Stimulated activated naive CD8-positive, alpha-beta T cell treated with anti-CD3 and anti-CD28 coated beads, Interleukin-15, amount 100 ng/mL, for 72 hours (primary cell): Measurements from ENCODE around the gene UBE2N.
"Not testable (repeated sequence)": the region's sequence is repeated elsewhere in the genome, so short reads cannot be mapped to it uniquely, and the experiment has no call there.

Experiments used
- ATAC-seq: fragments of 150-1000 bp; cut with Tn5 transposase; 2 replicates; pipeline ENCODE4 v1.10.0; 2021; ENCODE audit warnings: mild to moderate bottlenecking, moderate library complexity
- DNase-seq, 2 donors: peaks; one replicate each; pipeline ENCODE4 v3.0.0; 2021 to 2022
- H3K27ac Mint-ChIP-seq, 2 donors: one replicate each; pipeline ENCODE4 v1.8.0; 2022; ENCODE audit warnings: mild to moderate bottlenecking in 2 of 2, mixed read lengths in 2 of 2, moderate library complexity in 2 of 2
- H3K27me3 Mint-ChIP-seq: one replicate; pipeline ENCODE4 v1.8.0; 2022; ENCODE audit warnings: mixed read lengths
- H3K4me1 Mint-ChIP-seq: one replicate; pipeline ENCODE4 v1.8.0; 2022; ENCODE audit warnings: mild to moderate bottlenecking, mixed read lengths
- H3K4me3 Mint-ChIP-seq, 2 donors: one replicate each; pipeline ENCODE4 v1.8.0; 2022; ENCODE audit warnings: mild to moderate bottlenecking in 2 of 2, mixed read lengths in 2 of 2, moderate library complexity in 1 of 2
- H3K9me3 Mint-ChIP-seq, 2 donors: one replicate each; pipeline ENCODE4 v1.8.0; 2022; ENCODE audit warnings: mixed read lengths in 2 of 2

The UBE2N gene

GRCh38 chr12:93453633-93454032, 11.9 kb upstream of the UBE2N start:
- H3K27ac Mint-ChIP-seq = no peak overlapping the region
- no peak overlapping the region for H3K4me3 Mint-ChIP-seq
- no peaks in the 10 kb centered on the region for H3K9me3 Mint-ChIP-seq
- DNase-seq (no peak), ATAC-seq (no peak)
- H3K4me1 Mint-ChIP-seq = peaks cover 7% of the 10 kb centered on the region
- H3K27me3 Mint-ChIP-seq = no peaks in the 10 kb centered on the region

- no peak overlapping the region for H3K4me3 Mint-ChIP-seq
- H3K27me3 Mint-ChIP-seq = no peaks in the 10 kb centered on the region
- H3K4me1 Mint-ChIP-seq = peaks cover 19% of the 10 kb centered on the region
- H3K9me3 Mint-ChIP-seq = no peaks in the 10 kb centered on the region
- no peak for DNase-seq
- no peak overlapping the region for H3K27ac Mint-ChIP-seq
- ATAC-seq = no peak
Measured at GRCh38 chr12:93451423-93452158, 9.8 kb upstream of the UBE2N start.

DNA sequence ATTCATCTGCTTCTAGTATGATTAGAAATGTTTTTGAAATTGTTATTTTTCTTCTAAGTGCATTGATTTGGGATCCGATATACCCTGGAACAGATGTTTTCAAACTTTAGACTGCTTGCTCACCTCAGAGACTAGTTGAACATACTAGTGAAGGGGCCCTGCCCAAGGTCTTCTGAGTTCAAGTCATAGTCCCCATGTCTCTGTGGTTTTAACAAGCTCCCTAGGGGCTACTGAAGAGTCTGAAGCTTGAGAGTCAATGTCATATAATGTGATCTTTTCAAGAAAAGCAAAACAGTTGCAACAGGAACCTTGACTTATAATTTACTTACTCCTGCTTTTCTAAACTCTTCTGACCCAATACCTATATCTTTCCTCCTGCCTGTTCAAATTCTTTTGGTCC, 7.5 kb upstream of the UBE2N start:
- Mint-ChIP-seq H3K9me3 (no peaks in the 10 kb centered on the region), H3K27me3 (no peaks in the 10 kb centered on the region), H3K4me1 (peaks cover 19% of the 10 kb centered on the region), H3K27ac (no peak overlapping the region), H3K4me3 (no peak overlapping the region)
- DNase-seq (no peak), ATAC-seq (no peak)

DNA sequence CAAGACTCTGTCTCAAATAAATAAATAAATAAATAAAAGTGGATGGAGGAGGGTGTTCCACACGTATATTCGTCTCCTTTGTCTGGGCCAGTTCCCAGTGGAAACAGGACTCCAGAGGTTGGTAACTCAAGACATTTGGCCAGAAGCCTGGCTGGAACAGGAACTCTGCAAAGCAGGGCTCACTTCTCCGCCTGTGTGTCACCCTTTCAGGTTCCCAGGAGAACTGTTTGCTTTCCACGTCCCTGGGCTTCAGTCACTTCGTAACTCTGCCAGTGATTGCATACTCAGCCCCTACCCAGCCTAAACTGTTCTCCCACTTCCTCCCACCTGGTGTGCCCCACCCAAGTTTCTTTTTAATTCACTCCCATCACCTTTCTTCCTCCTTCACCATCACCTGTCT, 7.0 kb upstream of the UBE2N start:
- Mint-ChIP-seq H3K27me3 (no peaks in the 10 kb centered on the region), H3K4me1 (peaks cover 19% of the 10 kb centered on the region), H3K27ac (no peak overlapping the region), H3K9me3 (no peaks in the 10 kb centered on the region), H3K4me3 (no peak overlapping the region)
- ATAC-seq = no peak
- DNase-seq = no peak

- ATAC-seq (peak; percentile 55), DNase-seq (no peak)
- no peaks in the 10 kb centered on the region for H3K9me3 Mint-ChIP-seq
- no peak overlapping the region for H3K4me3 Mint-ChIP-seq
- no peaks in the 10 kb centered on the region for H3K27me3 Mint-ChIP-seq
- peaks cover 28% of the 10 kb centered on the region for H3K4me1 Mint-ChIP-seq
- no peak overlapping the region for H3K27ac Mint-ChIP-seq
Measured at GRCh38 chr12:93447555-93448290, 6.0 kb upstream of the UBE2N start.

DNA sequence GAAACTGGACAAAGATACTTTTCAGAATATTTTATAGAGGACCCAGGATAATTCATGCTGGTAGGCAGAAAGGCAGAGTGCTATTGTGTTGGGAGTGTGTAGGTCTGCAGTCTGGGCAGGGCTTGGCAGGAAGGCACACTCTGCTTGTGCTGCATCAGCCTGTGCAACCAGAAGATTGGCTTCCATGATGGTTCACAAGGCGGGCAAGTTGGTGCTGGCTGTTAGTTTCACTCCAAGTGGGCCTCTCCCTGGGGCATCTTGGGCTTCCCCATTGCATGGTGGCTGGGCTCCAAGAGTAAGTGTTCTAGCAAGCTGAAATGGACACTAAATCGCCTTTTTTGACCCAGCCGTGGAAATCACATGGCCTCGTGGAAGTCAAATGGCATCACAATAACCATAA, 1.8 kb upstream of the UBE2N start:
- Mint-ChIP-seq H3K27ac (no peak overlapping the region), H3K4me3 (no peak overlapping the region), H3K9me3 (no peaks in the 10 kb centered on the region), H3K27me3 (no peaks in the 10 kb centered on the region), H3K4me1 (peaks cover 47% of the 10 kb centered on the region)
- DNase-seq = no peak
- ATAC-seq = no peak

DNA sequence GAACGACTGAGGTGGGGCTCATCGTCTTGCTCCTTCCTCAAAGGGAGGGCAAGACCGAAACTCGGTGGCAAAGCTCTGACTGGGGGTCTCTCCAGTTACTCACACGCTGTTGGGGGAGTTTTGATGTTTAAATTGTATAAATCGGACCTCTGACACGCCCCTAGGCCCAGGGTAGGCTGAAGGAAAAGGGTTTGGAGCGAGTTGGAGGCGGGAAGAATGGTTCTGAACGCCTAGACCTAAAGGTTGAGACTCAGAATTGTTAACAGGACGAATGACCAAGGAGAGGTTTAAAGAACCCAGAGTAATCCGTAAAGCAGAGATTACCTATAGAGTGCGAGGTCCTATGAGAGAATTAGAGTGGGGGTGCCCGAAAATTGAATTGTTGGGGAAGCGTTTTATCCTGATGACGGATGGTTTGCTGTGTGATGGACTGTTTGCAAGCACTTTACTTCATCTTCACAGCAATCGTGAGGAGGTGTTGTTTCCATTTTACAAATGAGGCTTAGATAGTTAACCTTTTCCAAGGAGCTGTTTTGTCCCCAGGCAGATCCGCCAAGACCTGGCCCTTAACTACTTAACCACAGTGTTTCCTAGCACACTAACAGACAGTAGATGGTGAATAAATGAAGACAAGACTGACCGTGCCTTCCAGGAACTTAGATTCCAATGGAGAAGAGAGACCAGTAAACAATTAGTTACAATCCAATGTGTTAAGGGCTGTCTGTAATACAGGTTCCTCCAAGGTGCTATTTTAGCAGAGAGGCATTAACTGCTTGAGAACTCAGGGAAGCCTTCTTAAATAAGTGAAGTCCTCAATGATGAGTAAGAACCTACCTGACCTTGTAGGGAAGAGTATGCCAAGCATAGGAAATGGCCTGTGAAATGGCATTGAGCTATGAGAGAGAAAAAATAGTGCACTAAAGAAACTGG, 929 bp upstream of the UBE2N start:
- Mint-ChIP-seq H3K9me3 (no peaks in the 10 kb centered on the region), H3K4me1 (peaks cover 49% of the 10 kb centered on the region), H3K27ac (peak overlapping the region; percentile 96 to 97), H3K27me3 (no peaks in the 10 kb centered on the region), H3K4me3 (peak overlapping the region; percentile 98 to 100)
- ATAC-seq (no peak), DNase-seq (no peak)

DNA sequence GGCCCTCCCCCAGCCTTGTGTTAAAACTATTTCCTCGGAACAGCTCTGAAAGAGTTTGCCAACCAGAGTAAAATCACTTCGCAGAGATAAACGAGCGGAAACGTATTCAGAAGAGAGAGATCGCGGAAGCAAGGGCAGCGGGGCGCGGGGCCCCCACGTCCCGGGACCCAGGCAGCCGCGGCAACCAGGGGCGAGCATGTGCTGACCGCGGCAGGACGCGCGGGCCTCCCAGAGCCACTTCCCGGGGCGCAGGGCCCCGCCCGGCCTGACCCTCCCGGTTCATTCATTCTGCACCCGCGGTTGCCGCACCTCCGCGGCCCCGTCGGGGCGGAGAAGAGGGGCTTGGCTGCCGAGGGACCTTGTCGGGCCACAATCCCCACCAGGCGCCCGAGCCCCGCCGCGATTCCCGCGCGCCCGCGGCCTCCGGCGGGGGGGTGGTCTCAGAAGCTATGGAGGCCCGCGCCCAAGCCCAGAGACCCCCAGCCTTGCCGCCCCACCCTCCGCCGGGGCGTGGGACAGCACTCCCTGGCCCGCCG, 598 bp downstream of the UBE2N start:
- DNase-seq (peak; percentile 36 to 55), ATAC-seq (peak; percentile 11)
- Mint-ChIP-seq H3K9me3 (no peaks in the 10 kb centered on the region), H3K4me3 (peak overlapping the region; percentile 91 to 95), H3K27ac (peak overlapping the region; percentile 97 to 98), H3K27me3 (no peaks in the 10 kb centered on the region), H3K4me1 (peaks cover 59% of the 10 kb centered on the region)

GRCh38 chr12:93440043-93440835, 1.5 kb downstream of the UBE2N start:
- peaks cover 68% of the 10 kb centered on the region for H3K4me1 Mint-ChIP-seq

DNA sequence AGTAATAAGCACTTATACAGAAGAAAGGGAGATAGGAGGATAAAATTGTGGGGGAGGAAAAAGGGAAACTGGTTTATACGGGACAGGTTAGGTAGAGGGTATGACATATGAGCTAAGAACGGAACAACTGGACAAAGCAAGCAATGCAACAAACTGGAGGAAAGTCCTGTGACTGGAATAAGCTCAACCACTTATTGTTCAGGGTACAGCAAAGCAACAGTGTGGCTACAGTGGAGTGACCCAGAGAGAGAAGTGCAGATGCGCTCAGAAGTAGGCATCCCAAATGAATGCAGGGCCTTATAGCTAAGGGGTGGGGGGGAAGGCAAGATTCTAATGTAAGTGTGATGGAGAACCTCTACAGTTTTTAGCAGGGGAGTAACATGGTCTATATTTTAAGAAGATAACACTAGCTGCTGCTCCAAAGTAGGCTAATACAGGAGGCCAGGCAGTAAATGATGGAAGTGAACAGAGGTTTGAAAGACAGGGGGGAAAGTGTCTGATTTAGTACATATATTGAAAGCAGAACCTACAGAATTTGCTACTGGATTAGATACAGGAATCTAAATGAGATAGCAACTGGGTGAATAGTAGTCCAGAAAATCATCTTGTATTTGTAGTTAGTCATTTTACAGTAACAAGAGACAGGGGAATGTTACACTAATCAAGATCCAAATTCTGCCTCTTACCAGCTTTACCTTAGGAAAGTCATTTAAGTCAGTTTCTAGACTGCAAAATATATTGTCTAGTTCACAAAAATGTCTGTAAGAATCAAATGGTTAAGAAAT, 3.3 kb downstream of the UBE2N start:
- H3K9me3 Mint-ChIP-seq = no peaks in the 10 kb centered on the region
- peak overlapping the region; percentile 28 to 95 for H3K4me3 Mint-ChIP-seq
- peak overlapping the region in 1 of 2 donors; percentile 6 for H3K27ac Mint-ChIP-seq
- ATAC-seq (no peak), DNase-seq (no peak)
- no peaks in the 10 kb centered on the region for H3K27me3 Mint-ChIP-seq
- H3K4me1 Mint-ChIP-seq = peaks cover 78% of the 10 kb centered on the region

More at GRCh38 chr12:93440043-93440835, 1.5 kb downstream of the UBE2N start:
- DNase-seq = no peak
- no peaks in the 10 kb centered on the region for H3K27me3 Mint-ChIP-seq
- peak overlapping the region; percentile 91 to 95 for H3K4me3 Mint-ChIP-seq
- ATAC-seq = no peak
- H3K27ac Mint-ChIP-seq = peak overlapping the region; percentile 97 to 98
- no peaks in the 10 kb centered on the region for H3K9me3 Mint-ChIP-seq

DNA sequence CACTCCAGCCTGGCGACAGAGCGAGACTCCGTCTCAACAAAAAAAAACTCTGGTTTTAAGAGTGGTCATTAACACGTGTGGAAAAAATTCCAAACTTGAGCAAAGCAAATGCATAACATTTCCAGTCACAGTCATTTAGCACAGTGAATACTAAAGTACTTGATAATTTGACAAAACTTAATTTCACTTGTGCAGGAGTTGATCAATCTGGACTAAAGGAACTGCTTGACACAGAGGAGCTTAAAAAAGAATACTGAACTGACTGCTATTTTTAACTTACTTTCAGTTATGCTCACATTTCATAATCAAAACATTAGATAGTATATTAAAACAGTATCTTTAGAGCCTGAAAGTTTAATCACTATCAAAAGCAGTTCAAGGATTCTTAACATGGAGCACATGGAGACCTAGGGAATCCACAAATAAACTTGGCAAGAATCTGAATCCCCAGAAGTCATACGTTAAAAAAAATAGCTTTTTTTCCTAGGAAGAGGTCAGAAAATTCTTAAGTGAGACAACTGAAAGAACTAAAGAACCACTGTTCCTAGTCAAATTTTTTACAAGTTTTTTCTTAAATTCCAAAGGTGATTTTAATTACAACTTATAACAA, 7.4 kb downstream of the UBE2N start:
- peaks cover 88% of the 10 kb centered on the region for H3K4me1 Mint-ChIP-seq

DNA sequence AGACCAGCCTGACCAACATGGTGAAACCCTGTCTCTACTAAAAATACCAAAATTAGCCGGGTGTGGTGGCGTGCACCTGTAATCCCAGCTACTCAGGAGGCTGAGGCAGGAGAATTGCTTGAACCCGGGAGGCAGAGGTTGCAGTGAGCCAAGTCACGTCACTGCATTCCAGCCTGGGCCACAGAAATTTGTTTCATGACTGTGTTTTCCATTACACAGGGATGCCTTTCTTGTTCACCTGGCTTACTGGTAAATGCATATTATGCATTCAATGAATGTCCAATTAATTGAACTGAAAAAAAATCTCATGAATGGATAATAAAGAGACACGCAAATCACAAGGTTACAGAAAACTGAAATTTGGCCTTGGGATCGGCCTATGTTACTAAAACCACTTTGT, 9.7 kb downstream of the UBE2N start:
- not testable (repeated sequence) for ATAC-seq, H3K27me3 Mint-ChIP-seq, DNase-seq, H3K9me3 Mint-ChIP-seq, H3K4me3 Mint-ChIP-seq
- H3K27ac Mint-ChIP-seq = peak overlapping the region in 1 of 2 donors; percentile 44
- H3K4me1 Mint-ChIP-seq = peaks cover 88% of the 10 kb centered on the region

More for the DNA sequence above, 7.4 kb downstream of the UBE2N start:
- no peak overlapping the region for H3K4me3 Mint-ChIP-seq
- H3K9me3 Mint-ChIP-seq = no peaks in the 10 kb centered on the region
- ATAC-seq (no peak), DNase-seq (no peak)
- H3K27ac Mint-ChIP-seq = no peak overlapping the region
- no peaks in the 10 kb centered on the region for H3K27me3 Mint-ChIP-seq

DNA sequence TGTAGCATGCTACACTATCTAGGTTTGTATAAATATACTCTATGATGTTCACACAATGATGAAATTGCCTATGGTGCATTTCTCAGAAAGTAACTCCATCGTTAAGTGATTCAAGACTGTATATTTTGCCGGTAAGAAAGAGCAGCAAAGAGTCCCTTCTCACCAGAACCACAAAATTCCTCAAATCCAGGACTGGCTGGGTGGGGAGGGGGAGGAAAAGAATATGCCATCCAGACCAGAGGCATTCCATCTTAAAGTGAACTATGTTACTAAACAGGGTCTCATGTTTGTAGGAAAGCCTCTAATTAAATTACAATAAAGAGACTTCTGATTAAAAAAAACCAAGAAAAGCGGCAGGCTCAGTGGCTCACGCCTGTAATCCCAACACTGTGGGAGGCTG, 11.5 kb downstream of the UBE2N start:
- Mint-ChIP-seq H3K9me3 (no peaks in the 10 kb centered on the region), H3K27me3 (no peaks in the 10 kb centered on the region), H3K4me3 (no peak overlapping the region), H3K4me1 (peaks cover 88% of the 10 kb centered on the region), H3K27ac (peak overlapping the region; percentile 37 to 44)
- DNase-seq (no peak), ATAC-seq (no peak)

- DNase-seq = no peak
- H3K9me3 Mint-ChIP-seq = no peaks in the 10 kb centered on the region
- ATAC-seq = no peak
- H3K27me3 Mint-ChIP-seq = no peaks in the 10 kb centered on the region
- no peak overlapping the region for H3K4me3 Mint-ChIP-seq
- H3K4me1 Mint-ChIP-seq = peaks cover 88% of the 10 kb centered on the region
- H3K27ac Mint-ChIP-seq = peak overlapping the region; percentile 37 to 44
Measured at GRCh38 chr12:93429852-93430251, 11.9 kb downstream of the UBE2N start.
